Endodermal cell (in vitro differentiated cells): ENCODE measurements around the gene PHLDA2. TPM values are rescaled to one million over a fixed set of nuclear protein-coding genes. Genes with fewer than 3 reads are reported as not detected.
A peak's percentile ranks its signal among the peaks of the same experiment; 100 is the strongest.

ENCODE experiments used
- DNase-seq: peaks from one replicate; pipeline ENCODE4 v3.0.0-alpha.2; 2017
- H3K27ac ChIP-seq: 2 replicates; pipeline ENCODE4 v1.5.1; 2013; ENCODE audit warnings: mild to moderate bottlenecking, low read depth, low read length, moderate library complexity
- H3K27me3 ChIP-seq: 2 replicates; pipeline ENCODE4 v1.6.1; 2013; ENCODE audit warnings: mild to moderate bottlenecking, low read length, moderate library complexity; ENCODE audit not compliant: insufficient read depth, control insufficient read depth, poor library complexity, severe bottlenecking
- H3K36me3 ChIP-seq: 2 replicates; pipeline ENCODE4 v1.7.0; 2013; ENCODE audit warnings: mild to moderate bottlenecking, low read length, moderate library complexity; ENCODE audit not compliant: control insufficient read depth, insufficient read depth
- H3K4me1 ChIP-seq: one replicate; pipeline ENCODE4 v1.7.0; 2013; ENCODE audit warnings: low read length; ENCODE audit not compliant: control insufficient read depth, insufficient read depth
- H3K4me3 ChIP-seq: 2 replicates; pipeline ENCODE4 v1.5.1; 2013; ENCODE audit warnings: mild to moderate bottlenecking, low read length, moderate library complexity
- H3K9ac ChIP-seq: 2 replicates; pipeline ENCODE4 v1.6.1; 2013; ENCODE audit warnings: mild to moderate bottlenecking, low read length, moderate library complexity; ENCODE audit not compliant: poor library complexity, severe bottlenecking; ENCODE audit errors: extremely low read depth
- H3K9me3 ChIP-seq: 2 replicates; pipeline ENCODE4 v1.6.1; 2013; ENCODE audit warnings: mild to moderate bottlenecking, low read length, moderate library complexity; ENCODE audit not compliant: control insufficient read depth
- H3K27ac Mint-ChIP-seq: 2 replicates; pipeline ENCODE4 v1.8.0; 2020; ENCODE audit warnings: mixed read lengths
- H3K27me3 Mint-ChIP-seq: 2 replicates; pipeline ENCODE4 v1.8.0; 2021; ENCODE audit warnings: mild to moderate bottlenecking, mixed read lengths; ENCODE audit not compliant: insufficient read depth
- H3K36me3 Mint-ChIP-seq: 2 replicates; pipeline ENCODE4 v1.8.0; 2020; ENCODE audit warnings: low read depth, mixed read lengths
- H3K4me1 Mint-ChIP-seq: 2 replicates; pipeline ENCODE4 v1.8.0; 2020; ENCODE audit warnings: mixed read lengths
- H3K4me3 Mint-ChIP-seq: 2 replicates; pipeline ENCODE4 v1.8.0; 2020; ENCODE audit warnings: mild to moderate bottlenecking, moderate library complexity, mixed read lengths
- H3K9me3 Mint-ChIP-seq: 2 replicates; pipeline ENCODE4 v1.8.0; 2020; ENCODE audit warnings: mild to moderate bottlenecking, mixed read lengths
- WGBS, 2 experiments: methylation state at CpG; one replicate each; pipeline versions ENCODE4 v1.1.5 to v1.1.7; 2013; ENCODE audit warnings: missing lambda C conversion rate in 2 of 2, mixed read lengths in 1 of 2; ENCODE audit not compliant: insufficient coverage in 1 of 2, insufficient read length in 1 of 2; 5-methylcytosine and 5-hydroxymethylcytosine counted together
- total RNA-seq, 2 donors: library from RNA; stranded (reverse); fragmentation: NEBNext Ultra II Directional in 1 of 2; extraction: Animal tissue kit (Norgen Biotek cat#: 25700) in 1 of 2; gene quantifications; 2 replicates in 1 of 2; 3 replicates in 1 of 2; pipeline ENCODE4 v1.2.1, GENCODE V29; 2021
- TF ChIP-seq, protein P1 (sequence below): fragments of 200-600 bp; sonication (generic); conservative IDR thresholded peaks from 2 replicates; pipeline ENCODE4 v1.5.0; 2021; ENCODE audit warnings: antibody characterized with exemption, mild to moderate bottlenecking

PHLDA2 gene
- total RNA-seq, 2 donors from 2014 or later, result 3.0 to 5.1 TPM

DNA sequence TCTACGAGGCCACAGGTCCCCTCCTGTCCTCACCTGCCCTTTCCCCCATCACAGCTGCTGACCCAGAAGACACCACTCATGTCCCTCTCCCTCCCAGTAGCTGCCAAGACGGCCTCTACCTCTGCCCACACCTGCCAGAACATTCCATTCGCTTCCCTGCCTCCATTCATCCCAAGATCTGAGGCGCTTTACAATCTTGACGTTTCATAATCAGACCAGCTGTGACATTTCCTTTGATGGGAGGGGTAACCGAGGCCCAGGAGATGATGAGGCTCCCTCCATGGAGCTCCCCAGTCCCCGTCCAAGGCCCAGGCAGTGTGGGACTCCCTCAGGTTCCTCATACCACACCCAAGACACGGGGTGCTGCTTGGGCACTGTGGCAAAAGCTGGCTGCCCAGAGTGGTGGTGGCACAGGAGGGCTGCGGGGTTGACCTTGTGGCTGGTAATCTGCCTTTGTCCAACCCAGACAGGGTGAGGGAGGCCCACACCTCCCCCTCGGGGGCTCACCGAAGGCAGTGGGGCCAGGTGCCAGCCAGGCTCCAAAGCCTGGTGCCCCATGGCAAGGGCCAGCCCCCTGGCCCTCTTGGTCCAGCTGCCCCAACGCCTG, 17.3 kb downstream of the PHLDA2 start:
- Histone ChIP-seq H3K36me3 (no peaks in the 10 kb centered on the region), H3K27me3 (no peaks in the 10 kb centered on the region), H3K27ac (no peak overlapping the region), H3K4me1 (no peaks in the 10 kb centered on the region), H3K4me3 (no peak overlapping the region), H3K9me3 (no peaks in the 10 kb centered on the region), H3K9ac (no peak overlapping the region)
- DNase-seq, result no peak
- H3K27me3 Mint-ChIP-seq, result peaks cover 4% of the 10 kb centered on the region
- H3K36me3 Mint-ChIP-seq, result peaks cover 1% of the 10 kb centered on the region
- 88 to 91% methylated on average over 6 to 12 of the region's 12 CpGs for WGBS, 2 experiments
- peaks cover 5% of the 10 kb centered on the region for H3K4me1 Mint-ChIP-seq
- H3K4me3 Mint-ChIP-seq, result no peak overlapping the region
- H3K27ac Mint-ChIP-seq, result peak overlapping the region; percentile 61
- TF ChIP-seq, protein P1, sequence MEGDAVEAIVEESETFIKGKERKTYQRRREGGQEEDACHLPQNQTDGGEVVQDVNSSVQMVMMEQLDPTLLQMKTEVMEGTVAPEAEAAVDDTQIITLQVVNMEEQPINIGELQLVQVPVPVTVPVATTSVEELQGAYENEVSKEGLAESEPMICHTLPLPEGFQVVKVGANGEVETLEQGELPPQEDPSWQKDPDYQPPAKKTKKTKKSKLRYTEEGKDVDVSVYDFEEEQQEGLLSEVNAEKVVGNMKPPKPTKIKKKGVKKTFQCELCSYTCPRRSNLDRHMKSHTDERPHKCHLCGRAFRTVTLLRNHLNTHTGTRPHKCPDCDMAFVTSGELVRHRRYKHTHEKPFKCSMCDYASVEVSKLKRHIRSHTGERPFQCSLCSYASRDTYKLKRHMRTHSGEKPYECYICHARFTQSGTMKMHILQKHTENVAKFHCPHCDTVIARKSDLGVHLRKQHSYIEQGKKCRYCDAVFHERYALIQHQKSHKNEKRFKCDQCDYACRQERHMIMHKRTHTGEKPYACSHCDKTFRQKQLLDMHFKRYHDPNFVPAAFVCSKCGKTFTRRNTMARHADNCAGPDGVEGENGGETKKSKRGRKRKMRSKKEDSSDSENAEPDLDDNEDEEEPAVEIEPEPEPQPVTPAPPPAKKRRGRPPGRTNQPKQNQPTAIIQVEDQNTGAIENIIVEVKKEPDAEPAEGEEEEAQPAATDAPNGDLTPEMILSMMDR, result no peak
- H3K9me3 Mint-ChIP-seq, result peaks cover under 1% of the 10 kb centered on the region

DNA sequence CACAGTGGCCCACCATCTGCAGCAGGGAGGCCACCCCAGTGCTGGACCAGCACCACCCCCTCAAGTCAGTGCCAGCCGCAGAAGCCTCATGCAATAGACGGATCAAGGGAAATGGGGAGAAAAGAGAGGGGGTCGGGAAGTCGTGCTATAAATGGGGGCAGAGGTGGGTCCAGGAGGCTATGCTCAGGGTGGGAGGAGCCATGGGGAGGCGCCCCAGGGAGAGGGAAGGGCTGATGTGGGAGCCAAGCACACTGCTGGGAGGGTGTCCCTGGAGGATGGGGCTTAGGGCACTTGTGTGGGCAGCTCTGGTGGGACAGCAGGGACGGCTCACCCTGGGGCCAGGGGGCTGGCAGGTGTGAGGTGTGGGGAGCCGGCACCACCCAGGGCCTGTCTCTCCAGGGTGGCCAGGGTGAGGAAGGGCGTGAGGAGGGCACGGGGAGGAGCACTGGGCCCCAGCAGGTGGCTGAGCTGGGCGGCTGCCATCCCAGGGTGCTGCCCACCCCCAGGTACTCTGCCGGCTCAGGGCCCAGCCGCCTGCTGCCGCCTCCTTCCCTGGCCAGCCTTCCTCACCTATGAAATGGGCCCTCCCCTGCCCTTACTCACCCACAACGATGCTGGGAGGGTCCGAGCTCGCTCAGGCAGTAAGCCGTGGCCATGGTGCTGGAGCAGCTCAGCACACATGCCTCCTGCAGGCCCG, 18.0 kb downstream of the PHLDA2 start:
- no peak overlapping the region for H3K27ac ChIP-seq
- TF ChIP-seq, protein P1, result no peak
- Mint-ChIP-seq H3K36me3 (peaks cover 7% of the 10 kb centered on the region), H3K27ac (peak overlapping the region; percentile 61), H3K4me1 (peaks cover 5% of the 10 kb centered on the region), H3K27me3 (peaks cover 4% of the 10 kb centered on the region), H3K4me3 (no peak overlapping the region), H3K9me3 (peaks cover 2% of the 10 kb centered on the region)
- no peak overlapping the region for H3K4me3 ChIP-seq
- no peak overlapping the region for H3K9ac ChIP-seq
- no peak for DNase-seq
- H3K4me1 ChIP-seq, result no peaks in the 10 kb centered on the region
- H3K27me3 ChIP-seq, result no peaks in the 10 kb centered on the region
- 91 to 92% methylated on average over 9 to 18 of the region's 18 CpGs for WGBS, 2 experiments
- H3K9me3 ChIP-seq, result no peaks in the 10 kb centered on the region
- no peaks in the 10 kb centered on the region for H3K36me3 ChIP-seq

DNA sequence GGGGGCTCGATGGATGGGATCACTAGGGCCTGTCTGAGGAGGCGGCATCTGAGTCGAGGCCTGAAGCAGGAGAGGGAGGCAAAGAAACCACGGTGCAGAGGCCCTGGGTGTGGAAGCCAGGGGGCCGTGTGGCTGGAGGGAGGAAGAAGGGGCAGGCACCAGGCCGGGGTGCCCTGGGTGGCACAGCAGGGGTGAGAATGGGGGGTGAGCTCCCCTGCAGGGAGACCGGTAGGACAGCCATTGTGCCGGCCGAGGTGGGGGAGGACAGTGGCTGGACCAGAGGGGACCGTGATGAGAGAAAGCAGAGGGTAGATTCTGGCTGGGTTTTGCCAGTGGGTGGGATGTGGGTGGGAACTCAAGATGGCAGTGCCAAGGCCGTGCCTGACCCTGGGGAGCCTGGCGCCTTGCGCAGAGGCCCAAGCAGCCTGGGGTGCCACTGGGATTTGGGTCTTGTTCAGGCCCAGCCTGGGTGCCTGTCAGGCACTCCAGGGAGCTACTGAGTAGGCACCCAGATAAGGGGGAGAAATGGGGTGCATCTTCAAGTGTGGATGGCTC, 18.7 kb downstream of the PHLDA2 start:
- Histone ChIP-seq H3K4me3 (no peak overlapping the region), H3K36me3 (no peaks in the 10 kb centered on the region), H3K9me3 (no peaks in the 10 kb centered on the region), H3K4me1 (no peaks in the 10 kb centered on the region), H3K9ac (no peak overlapping the region), H3K27ac (no peak overlapping the region), H3K27me3 (no peaks in the 10 kb centered on the region)
- H3K36me3 Mint-ChIP-seq, result peaks cover 14% of the 10 kb centered on the region
- H3K9me3 Mint-ChIP-seq, result peaks cover 9% of the 10 kb centered on the region
- peaks cover 4% of the 10 kb centered on the region for H3K27me3 Mint-ChIP-seq
- TF ChIP-seq, protein P1, result no peak
- peak overlapping the region; percentile 23 for H3K27ac Mint-ChIP-seq
- no peak overlapping the region for H3K4me3 Mint-ChIP-seq
- 87 to 91% methylated on average over 10 to 13 of the region's 13 CpGs for WGBS, 2 experiments
- DNase-seq, result no peak
- H3K4me1 Mint-ChIP-seq, result peaks cover 5% of the 10 kb centered on the region
